ENCODE measurements around the gene SCT.

DNA sequence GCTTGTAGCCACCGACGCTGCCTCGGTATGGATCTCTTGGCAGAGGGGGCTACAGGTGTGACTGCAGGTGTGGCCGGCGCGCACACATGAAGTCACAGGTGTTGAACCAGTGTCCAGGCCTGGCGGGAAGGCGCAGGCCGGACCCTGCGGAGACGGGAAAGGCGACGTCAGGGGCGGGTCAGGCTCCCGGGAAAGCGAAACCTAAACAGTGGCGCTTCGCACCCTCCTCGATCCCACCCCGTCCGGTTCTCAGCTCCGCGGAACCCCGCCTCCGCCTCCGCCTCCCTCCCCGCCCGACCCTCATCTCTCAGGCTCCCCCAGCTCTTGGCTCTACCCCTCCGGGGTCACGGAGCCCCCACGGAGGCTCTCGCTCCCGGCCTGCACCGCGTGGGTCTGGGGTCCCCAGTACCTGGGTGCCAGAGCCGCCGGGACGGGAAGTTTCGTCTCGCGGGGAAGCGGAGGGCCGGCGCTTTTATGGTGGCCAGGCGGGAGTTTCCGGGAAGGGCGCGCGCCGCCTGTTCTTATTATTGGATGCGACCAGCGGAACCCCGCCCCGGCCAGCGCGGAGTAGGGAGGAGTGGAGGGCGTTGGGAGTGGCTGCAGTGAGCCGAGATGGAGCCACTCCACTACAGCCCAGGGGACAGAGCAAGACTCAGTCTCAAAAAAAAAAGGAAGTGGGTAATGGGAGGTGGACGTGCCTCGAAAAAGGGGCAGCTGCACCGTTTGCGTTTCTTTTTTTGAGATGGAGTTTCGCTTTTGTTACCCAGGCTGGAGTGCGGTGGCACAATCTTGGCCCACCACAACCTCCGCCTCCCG lies 11.3 kb downstream of the SCT start, which contains the start of gene IRF7:
- TF ChIP-seq, protein P1, sequence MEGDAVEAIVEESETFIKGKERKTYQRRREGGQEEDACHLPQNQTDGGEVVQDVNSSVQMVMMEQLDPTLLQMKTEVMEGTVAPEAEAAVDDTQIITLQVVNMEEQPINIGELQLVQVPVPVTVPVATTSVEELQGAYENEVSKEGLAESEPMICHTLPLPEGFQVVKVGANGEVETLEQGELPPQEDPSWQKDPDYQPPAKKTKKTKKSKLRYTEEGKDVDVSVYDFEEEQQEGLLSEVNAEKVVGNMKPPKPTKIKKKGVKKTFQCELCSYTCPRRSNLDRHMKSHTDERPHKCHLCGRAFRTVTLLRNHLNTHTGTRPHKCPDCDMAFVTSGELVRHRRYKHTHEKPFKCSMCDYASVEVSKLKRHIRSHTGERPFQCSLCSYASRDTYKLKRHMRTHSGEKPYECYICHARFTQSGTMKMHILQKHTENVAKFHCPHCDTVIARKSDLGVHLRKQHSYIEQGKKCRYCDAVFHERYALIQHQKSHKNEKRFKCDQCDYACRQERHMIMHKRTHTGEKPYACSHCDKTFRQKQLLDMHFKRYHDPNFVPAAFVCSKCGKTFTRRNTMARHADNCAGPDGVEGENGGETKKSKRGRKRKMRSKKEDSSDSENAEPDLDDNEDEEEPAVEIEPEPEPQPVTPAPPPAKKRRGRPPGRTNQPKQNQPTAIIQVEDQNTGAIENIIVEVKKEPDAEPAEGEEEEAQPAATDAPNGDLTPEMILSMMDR (IDR thresholded peaks at IDR 0.05), result peak in 1 of 6 experiments; percentile 2
- peak; percentile 78 to 94 for TF ChIP-seq POLR2A (IDR thresholded peaks at IDR 0.05)

All from Peyer's patch (tissue), 4 donors.